DMS153 treated with DMSO at 0.1 percent for 48 hours (cell line): ENCODE measurements around the gene SYTL1.

Experiments
- DNase-seq: peaks from one replicate; lab custom pipeline; 2025; ENCODE audit not compliant: unreplicated experiment; lab: John Stamatoyannopoulos, UW

SYTL1 gene

DNA sequence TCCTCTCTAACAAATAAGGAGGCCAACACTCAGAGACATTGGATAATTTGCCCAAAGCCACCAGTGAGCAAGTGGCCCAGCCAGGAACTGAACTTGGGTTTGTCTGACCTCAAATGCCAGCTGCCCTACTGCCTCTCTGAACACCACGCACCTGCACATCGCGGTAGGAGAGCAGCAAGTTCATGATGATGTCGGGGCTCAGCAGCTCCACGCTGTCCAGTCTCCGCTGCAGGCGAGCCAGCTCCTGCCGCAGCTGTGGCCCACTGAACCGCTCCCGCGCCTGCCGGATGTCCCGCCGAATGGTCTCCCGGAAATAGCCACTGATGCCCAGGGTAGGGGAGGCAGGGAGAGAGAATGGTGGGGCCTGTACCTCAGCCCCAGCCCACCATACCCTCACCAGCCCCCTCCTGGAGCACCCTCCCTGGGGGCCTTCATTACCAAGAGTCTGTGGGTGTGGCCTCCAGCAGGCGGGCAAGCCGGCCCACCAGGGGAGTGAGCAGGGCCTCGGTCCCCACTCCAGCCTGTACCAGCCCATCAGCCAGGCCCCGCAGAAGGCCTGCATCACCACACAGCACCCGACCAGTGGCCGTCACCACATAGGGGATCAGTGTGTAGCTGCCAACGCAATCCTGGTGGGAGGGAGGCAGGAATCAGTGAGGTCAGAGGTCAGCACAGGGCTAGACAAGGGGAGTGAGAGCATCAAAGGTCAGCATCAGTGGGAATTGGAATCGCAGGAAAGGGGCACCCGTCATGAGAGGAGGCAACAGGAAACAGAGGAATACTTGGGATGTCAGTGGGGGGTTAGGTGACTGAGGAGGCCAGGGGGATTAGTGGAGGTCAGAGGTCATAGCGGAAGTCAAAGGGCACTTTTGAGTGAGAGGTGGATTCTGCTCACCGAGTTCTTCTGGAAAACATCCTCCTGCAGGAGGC lies 22.2 kb downstream of the SYTL1 start:
- no peak for DNase-seq

DNA sequence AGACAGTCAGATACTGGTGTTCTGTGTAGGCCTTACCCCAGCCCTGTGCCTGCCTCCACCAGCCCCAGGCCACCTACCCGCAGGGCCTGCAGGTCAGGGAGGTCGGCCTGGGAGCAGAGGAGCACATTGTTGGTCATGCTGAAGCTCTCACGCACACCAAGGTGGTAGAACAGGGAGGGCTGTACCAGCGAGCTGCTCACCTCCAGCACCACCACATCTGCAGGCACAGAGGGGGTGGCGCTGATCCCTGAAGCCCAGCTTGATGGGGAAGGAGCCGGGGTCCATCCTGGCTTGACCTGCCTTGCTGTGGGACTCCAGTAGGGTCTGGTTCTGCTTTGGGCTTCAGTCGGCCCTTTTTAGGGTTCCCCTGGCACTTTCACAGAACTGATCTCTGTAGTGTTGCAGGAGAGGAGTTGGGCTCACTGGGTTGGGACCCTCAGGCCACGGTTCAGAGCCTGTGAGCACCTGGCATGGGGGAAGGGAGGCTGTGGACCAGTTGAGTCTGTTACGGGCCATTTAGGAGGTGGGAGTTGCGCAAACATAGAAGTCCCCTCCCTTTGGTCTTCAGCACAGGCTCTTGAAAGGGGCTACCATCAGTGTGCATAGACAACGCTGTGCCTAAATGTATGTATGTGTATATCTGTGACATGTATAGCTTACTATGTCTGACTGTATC lies 23.0 kb downstream of the SYTL1 start:
- DNase-seq: no peak

DNA sequence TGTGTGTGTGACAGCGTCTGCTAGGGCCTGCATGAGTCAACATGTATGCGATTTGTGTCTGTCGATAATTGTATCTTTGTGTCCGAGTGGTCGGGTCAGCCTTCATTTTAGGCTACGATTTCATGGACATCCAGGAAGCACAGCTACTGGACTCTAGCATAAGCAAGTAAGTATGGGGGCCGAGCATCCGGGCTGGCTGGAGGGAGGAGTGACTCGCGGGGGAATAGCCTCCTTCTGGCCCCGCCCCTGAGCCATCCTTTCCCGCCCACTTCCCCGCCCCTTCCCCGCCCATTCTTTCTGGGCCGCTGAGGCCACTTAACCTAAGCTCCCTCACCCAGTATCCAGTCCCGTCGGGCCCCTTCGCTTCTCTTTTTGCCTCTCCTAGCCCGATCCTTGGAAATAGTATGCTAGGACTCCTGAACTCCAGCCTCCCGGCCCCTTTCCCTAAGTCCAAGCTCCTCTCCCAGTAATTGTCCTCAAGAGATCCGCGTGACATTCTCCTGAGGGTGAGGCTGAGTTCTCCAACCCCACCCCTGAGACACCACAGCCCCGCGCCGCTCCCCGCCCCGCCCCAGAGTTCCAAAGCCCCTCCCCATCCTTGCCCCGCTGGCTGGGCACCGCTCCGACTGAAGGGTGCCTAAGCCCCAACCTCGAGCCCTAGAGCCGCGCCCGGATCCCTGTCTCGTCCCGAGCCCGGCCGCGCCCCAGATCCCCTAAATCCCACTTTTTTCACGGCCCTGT lies 23.7 kb downstream of the SYTL1 start:
- peak; percentile 85 for DNase-seq

GRCh38 chr1:27366113-27366410 lies 24.2 kb downstream of the SYTL1 start:
- peak; percentile 53 for DNase-seq

GRCh38 chr1:27366411-27367159 lies 24.8 kb downstream of the SYTL1 start, which contains the start of gene MAP3K6:
MAP3K6 (minus strand) TSS chr1:27366961; CDS start chr1:27366597, 364 bp downstream.
- DNase-seq: peak; percentile 85

DNA sequence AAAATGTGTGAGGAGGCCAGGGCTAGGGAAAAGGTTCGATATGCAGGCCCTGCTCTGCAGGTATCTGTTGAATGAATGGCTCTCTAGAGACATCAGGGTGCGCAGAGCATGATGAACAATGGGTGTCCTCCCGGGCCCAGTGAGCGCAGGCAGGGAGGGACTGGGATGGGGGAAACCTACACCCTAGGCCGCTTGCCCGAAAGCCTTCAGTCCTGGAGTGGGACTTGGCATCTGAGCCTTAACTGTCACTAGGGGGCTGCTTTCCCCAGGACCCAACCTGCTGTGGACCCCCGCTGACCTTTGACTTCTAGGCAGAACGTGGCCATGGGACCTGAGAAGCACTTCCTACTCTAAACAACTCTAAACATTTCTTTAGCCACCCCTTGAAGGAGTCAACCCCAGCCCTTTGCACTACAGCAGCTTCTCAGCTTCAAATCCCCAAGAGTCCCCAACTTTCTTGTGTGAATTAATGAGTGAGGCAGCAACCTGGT lies 25.4 kb downstream of the SYTL1 start:
- no peak for DNase-seq

GRCh38 chr1:27368869-27369582 lies 27.2 kb downstream of the SYTL1 start:
- DNase-seq: no peak

GRCh38 chr1:27372022-27372807 lies 30.4 kb downstream of the SYTL1 start:
- DNase-seq: no peak

GRCh38 chr1:27372808-27373690 lies 31.2 kb downstream of the SYTL1 start:
- DNase-seq: no peak

DNA sequence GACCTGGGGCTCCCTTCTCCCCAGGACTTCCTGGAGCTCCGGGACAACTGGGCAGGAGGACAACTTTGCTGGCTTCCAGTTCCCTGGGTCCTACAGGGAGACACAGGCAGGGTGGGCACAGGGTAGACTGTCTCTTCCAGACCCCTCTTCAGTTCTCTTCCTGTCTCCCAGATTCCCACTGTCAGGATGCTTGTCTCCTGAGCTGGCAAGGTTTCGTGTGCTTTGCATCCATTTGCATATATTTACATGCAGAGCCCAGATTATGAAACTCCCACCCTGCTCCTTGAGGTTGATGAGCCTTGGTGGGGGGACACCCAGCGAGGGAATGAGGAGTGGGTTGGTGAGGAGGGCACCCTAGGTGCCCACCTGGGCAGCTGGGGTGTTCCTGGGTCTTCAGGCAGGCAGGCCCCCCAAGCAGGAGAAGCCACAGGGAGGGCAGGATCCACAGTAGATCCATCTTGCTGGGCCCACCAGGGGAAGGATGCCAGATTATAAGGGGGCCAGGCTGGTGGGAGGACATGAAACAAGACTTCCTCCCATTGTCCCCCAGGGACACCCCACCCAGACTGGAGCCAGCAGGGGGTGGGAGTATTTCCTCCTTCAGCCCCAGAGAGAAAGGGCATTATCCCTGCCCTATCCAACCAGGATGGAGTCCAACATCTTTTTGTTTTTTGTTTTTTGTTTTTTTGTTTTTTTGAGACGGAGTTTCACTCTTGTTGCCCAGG lies 32.7 kb downstream of the SYTL1 start, which contains the start of gene FCN3:
FCN3 (minus strand) TSS at position 463 of the 725 bp plus-strand sequence; CDS start at position 457, 6 bp downstream.
- DNase-seq: no peak

DNA sequence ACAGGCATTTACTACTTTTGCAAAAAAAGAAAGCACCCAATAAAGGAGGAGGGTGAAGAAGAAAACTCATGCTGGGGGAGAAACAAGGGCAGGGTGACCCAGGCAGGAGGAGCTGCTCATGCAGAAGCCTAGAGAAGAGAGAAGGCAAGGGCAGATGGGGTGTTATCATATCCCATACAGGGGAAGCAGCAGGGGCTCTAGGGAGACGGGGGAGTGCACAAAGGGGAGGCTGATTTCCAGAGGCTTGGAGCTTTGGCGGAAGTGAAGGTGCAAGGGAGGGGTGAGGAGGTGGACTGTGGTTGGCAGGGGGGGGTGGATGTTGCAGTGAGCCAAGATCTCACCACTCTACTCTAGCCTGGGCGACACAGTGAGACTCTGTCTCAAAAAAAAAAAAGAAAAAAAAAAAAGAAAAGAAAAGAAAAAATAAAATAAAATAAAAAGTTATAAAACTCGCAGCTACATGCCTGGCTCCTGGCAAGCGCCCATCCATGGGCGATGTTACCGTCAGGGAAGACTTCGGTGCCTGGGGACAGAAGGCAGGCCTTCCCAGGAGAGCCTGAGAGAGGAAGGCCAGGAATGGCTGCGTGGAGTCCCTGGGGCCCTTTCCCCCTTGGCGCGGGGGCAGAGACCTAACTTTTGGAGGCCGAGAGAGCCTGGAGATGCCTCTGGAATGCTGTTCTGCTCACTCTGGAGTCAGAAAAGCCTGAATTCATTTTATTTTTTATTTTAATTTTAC lies 36.1 kb downstream of the SYTL1 start:
- no peak for DNase-seq

DNA sequence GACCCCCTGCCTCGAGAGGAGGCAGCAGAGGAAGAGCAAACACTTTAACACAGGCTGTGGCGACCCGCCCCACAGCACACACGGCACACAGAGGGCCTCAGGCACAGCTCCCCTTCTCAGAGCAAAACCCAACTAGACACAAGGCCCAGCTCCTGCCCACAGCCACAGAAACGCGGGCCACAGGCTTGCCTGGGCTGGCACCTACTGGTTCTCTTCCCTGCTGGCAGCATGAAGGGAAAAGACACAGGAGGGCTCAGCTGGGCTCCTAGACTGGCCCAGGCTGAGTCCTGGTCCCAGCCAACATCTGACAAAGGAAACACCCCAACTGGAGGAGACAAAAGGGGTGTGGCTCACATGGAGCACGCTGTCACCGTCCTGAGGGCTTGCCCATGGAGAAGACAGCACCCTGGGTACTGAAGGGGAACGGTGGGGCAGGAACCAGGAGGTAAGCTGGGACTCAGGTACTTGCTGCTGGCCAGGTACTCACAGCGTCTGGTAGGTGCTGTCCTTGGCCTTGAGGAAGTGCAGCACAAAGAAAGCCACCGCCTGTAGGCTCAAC lies 37.8 kb downstream of the SYTL1 start:
- no peak for DNase-seq

DNA sequence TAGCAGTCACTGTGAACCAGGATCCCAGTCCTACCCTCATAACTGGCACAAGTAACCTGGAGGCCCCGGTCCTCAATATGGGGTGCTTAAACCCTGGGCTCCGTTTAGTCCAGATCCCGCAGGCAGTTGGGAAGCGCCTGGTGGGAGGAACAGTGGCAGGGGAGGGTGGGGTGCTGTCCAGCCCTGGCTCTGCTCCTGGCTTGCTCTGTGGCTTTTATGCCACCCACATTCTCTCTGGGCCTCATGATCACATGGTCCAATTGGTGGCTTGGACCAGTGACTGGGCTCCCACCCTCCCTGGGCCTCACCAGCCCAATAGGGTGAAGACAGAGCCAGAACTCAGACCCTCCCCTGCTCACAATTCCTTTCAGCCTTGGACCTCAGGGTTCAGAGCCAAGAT lies 38.4 kb downstream of the SYTL1 start:
- no peak for DNase-seq

- DNase-seq: no peak
These were observed 39.2 kb downstream of the SYTL1 start for GRCh38 chr1:27380766-27381733.

DNA sequence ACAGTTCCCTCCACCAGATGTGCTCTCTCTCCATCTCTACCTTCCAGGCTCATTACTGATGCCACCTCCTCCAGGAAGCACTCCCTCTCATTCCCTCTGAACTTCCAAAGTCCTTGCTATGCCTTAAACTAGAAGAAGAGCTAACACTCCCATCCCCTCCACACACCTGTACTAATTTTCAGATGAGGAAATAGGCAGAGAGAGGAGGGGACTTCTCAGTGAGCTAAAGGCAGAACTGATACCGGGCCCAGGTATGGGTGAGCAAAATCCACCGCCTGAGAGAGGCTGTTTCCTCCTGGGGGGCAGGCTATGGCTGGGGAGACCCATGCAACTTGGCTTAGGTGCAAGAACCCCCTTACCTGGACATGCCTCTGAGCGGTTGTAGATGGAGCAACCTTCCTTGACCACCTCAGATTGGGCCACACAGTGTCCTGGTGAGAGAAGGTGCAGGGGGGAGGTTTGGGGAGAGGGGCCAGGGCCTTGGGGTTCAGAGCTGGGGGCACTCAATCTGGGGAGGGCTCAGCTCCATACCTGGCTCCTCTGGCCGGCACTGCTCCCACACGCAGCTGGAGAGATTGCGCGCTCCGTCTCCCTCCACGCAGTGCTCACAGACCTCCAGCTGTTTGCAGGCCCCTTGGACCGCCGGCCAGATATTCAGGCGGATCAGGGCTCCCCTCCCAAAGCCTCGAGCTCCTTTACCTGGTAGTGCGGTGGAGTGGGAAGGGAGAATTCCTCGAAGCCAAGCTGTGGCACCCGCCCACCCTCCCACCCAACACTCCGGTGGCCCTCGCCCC lies 40.3 kb downstream of the SYTL1 start:
- no peak for DNase-seq
